ENCODE measurements around the gene ADAP1. TPM values are rescaled to one million over a fixed set of nuclear protein-coding genes. Genes with fewer than 3 reads are reported as not detected.
"Not testable (repeated sequence)": the region's sequence is repeated elsewhere in the genome, so short reads cannot be mapped to it uniquely, and the experiment has no call there.

ADAP1 gene
- polyA plus RNA-seq, 1 experiment: 5.1 TPM

DNA sequence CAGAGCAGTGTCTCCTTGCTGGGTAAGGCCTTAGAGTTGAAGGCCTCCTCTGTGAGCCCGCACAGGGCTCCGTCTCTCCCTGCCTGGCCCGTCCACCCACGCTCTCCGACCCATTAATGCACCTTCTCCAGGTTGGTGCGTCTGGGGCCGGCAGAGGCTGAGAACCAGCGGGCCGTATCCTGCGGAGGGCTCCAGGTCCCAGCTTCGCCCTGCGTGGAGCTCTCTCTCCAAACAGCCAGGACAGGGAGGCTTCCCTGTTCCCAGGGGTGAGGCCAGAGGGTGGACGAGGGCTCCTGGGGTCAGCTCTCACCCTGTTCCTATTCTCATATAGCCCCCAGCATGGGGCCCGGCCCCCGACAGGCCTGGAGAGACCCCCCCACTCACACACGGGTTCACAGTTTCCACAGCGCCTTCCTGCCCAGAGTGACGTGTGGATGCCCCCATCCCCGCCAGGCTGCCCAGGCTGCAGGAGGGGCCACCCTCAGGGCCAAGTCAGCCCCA is 43.5 kb downstream of the ADAP1 start:
- TF ChIP-seq, protein P1, sequence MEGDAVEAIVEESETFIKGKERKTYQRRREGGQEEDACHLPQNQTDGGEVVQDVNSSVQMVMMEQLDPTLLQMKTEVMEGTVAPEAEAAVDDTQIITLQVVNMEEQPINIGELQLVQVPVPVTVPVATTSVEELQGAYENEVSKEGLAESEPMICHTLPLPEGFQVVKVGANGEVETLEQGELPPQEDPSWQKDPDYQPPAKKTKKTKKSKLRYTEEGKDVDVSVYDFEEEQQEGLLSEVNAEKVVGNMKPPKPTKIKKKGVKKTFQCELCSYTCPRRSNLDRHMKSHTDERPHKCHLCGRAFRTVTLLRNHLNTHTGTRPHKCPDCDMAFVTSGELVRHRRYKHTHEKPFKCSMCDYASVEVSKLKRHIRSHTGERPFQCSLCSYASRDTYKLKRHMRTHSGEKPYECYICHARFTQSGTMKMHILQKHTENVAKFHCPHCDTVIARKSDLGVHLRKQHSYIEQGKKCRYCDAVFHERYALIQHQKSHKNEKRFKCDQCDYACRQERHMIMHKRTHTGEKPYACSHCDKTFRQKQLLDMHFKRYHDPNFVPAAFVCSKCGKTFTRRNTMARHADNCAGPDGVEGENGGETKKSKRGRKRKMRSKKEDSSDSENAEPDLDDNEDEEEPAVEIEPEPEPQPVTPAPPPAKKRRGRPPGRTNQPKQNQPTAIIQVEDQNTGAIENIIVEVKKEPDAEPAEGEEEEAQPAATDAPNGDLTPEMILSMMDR (IDR thresholded peaks at IDR 0.05; ENCODE audit: insufficient read depth, low read depth, low read length): no peak

DNA sequence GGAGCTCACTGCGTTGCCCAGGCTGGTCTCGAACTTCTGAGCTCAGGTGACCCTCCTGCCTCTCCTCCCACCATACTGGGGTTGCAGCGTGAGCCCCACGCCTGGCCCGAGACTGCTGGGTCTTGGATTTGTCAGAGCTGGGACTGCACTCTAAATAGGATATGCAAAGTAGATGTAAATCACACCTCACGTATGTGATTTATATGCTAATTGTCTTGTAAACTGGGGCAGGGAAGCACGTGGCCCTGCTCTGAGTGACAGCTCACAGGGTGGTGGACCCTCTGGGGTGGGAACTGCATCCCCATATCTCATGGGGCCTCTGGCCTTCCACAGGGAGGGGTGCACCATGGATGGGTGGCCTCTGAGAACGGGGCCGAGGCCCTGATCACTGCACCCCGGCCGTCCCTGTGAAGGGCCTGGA is 44.0 kb downstream of the ADAP1 start:
- Histone ChIP-seq H3K4me3 (ENCODE audit: low read depth, low read length) (no peak overlapping the region), H3K36me3 (ENCODE audit: control insufficient read depth, insufficient read depth, low read length) (no peaks in the 10 kb centered on the region), H3K27me3 (ENCODE audit: control insufficient read depth, insufficient read depth, low read length) (no peaks in the 10 kb centered on the region)
- POLR2A ChIA-PET: no interaction called here
- CTCF ChIA-PET: interaction anchor here (1.0 to 3.0 kb wide), 6 partner anchors 13 to 273 kb away, joined by 3 to 23 read pairs (median 4); no protein-coding TSS in a partner anchor
- TF ChIP-seq, protein P1 (IDR thresholded peaks at IDR 0.05; ENCODE audit: insufficient read depth, low read depth, low read length): no peak
- no peak for DNase-seq (ENCODE audit: low read depth)

More for the DNA sequence above, 43.5 kb downstream of the ADAP1 start:
- ChIA-PET CTCF (interaction anchor here (0.6 to 3.0 kb wide), 6 partner anchors 12 to 272 kb away, joined by 3 to 23 read pairs (median 4); no protein-coding TSS in a partner anchor), POLR2A (no interaction called here)
- H3K4me3 ChIP-seq (ENCODE audit: low read depth, low read length): no peak overlapping the region
- DNase-seq (ENCODE audit: low read depth): no peak
- no peaks in the 10 kb centered on the region for H3K36me3 ChIP-seq (ENCODE audit: control insufficient read depth, insufficient read depth, low read length)
- no peaks in the 10 kb centered on the region for H3K27me3 ChIP-seq (ENCODE audit: control insufficient read depth, insufficient read depth, low read length)

DNA sequence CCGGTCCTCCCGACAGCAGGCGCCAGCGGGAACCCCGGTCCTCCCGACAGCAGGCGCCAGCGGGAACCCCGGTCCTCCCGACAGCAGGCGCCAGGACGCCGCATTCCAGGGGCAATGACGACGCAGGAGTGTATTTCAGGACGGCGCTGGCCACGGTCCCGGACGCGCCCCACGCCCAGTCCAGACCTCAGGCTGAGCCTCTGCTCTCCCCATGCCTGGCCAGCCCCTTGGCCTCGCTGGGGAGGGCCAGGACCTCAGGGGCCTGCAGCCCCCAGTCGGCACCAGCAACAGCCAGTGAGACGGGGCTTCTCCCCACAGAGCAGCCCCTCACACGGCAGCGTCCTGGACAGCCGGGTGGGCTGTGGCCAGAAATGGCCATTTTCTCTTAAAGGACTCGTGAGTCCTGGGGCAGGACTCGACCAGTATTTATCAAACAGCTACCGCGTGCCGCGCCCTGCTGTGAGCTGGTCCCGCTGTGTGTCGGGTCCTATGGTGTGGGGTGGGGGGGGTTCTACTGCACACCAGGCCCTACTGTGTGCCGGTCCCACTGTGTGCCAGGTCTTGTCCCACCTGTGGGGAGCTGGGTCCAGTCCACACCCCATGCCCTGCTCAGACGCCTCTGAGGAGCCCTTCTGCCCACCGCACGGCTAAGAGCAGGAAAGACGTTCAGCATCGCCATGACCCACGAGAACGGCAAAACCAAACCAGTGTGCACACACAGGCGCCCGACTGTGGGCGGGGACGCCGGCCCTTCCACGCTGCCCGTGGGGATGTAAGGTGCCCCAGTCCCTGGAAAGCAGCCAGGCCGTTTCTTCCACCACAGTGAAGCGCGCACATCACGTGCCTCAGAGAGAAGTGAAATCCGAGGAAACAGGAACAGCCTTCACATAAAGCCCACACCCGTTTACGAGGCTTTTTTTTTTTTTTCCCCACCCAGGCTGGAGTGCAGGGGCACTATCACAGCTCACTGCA is 44.8 kb downstream of the ADAP1 start:
- TF ChIP-seq, protein P1 (IDR thresholded peaks at IDR 0.05; ENCODE audit: insufficient read depth, low read depth, low read length): no peak
- Histone ChIP-seq H3K36me3 (ENCODE audit: control insufficient read depth, insufficient read depth, low read length) (no peaks in the 10 kb centered on the region), H3K27me3 (ENCODE audit: control insufficient read depth, insufficient read depth, low read length) (no peaks in the 10 kb centered on the region), H3K4me3 (ENCODE audit: low read depth, low read length) (peak overlapping the region; percentile 21)
- POLR2A ChIA-PET: interaction anchor here (0.6 kb wide), 1 partner anchor 65 kb away, joined by 4 read pairs; no protein-coding TSS in a partner anchor
- CTCF ChIA-PET: interaction anchor here (0.8 to 3.0 kb wide), 10 partner anchors 9 to 274 kb away, joined by 3 to 23 read pairs (median 4); no protein-coding TSS in a partner anchor
- no peak for DNase-seq (ENCODE audit: low read depth)

DNA sequence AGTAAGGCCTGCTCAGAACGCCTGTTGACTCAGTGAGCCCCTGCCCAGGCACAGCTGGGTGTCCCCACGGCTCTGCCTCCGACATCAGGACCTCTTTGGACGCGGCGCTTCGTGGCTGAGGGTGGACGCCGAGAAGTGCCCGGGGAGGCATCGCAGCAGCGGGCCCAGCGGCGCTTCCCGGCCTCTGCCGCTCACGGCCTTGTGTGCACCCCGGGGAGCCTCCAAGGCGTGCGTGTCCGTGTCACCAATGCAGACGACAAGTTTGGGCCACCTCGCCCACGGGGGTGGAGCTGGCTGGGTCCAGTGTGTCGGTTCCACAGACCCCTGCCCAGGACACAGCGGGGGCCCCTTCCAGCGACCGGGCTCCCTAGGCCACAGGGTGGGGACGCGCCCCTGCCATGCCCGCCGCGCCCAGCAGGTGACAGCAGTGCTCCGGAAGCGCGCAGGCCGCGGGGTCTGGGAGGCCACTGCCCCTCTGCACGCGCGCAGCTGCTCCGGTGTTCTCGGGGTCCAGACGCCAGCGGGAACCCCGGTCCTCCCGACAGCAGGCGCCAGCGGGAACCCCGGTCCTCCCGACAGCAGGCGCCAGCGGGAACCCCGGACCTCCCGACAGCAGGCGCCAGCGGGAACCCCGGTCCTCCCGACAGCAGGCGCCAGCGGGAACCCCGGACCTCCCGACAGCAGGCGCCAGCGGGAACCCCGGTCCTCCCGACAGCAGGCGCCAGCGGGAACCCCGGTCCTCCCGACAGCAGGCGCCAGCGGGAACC is 45.7 kb downstream of the ADAP1 start:
- H3K36me3 ChIP-seq (ENCODE audit: control insufficient read depth, insufficient read depth, low read length); DNase-seq (ENCODE audit: low read depth); H3K27me3 ChIP-seq (ENCODE audit: control insufficient read depth, insufficient read depth, low read length): not testable (repeated sequence)
- peak overlapping the region; percentile 29 for H3K4me3 ChIP-seq (ENCODE audit: low read depth, low read length)
- ChIA-PET CTCF (interaction anchor here (0.7 to 3.0 kb wide), 8 partner anchors 9 to 157 kb away, joined by 3 to 23 read pairs (median 4); no protein-coding TSS in a partner anchor), POLR2A (interaction anchor here (0.6 kb wide), 1 partner anchor 66 kb away, joined by 4 read pairs; no protein-coding TSS in a partner anchor)
- TF ChIP-seq, protein P1 (IDR thresholded peaks at IDR 0.05; ENCODE audit: insufficient read depth, low read depth, low read length): peak; percentile 74
